ELR (cell line): ENCODE results near the gene SGCE.
"Not testable (repeated sequence)": the region's sequence is repeated elsewhere in the genome, so short reads cannot be mapped to it uniquely, and the experiment has no call there.

Experiments
- DNase-seq: peaks from one replicate; pipeline ENCODE4 v3.0.0-alpha.2; 2015; ENCODE audit warnings: low read depth

The SGCE gene, protein sequence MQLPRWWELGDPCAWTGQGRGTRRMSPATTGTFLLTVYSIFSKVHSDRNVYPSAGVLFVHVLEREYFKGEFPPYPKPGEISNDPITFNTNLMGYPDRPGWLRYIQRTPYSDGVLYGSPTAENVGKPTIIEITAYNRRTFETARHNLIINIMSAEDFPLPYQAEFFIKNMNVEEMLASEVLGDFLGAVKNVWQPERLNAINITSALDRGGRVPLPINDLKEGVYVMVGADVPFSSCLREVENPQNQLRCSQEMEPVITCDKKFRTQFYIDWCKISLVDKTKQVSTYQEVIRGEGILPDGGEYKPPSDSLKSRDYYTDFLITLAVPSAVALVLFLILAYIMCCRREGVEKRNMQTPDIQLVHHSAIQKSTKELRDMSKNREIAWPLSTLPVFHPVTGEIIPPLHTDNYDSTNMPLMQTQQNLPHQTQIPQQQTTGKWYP

DNA sequence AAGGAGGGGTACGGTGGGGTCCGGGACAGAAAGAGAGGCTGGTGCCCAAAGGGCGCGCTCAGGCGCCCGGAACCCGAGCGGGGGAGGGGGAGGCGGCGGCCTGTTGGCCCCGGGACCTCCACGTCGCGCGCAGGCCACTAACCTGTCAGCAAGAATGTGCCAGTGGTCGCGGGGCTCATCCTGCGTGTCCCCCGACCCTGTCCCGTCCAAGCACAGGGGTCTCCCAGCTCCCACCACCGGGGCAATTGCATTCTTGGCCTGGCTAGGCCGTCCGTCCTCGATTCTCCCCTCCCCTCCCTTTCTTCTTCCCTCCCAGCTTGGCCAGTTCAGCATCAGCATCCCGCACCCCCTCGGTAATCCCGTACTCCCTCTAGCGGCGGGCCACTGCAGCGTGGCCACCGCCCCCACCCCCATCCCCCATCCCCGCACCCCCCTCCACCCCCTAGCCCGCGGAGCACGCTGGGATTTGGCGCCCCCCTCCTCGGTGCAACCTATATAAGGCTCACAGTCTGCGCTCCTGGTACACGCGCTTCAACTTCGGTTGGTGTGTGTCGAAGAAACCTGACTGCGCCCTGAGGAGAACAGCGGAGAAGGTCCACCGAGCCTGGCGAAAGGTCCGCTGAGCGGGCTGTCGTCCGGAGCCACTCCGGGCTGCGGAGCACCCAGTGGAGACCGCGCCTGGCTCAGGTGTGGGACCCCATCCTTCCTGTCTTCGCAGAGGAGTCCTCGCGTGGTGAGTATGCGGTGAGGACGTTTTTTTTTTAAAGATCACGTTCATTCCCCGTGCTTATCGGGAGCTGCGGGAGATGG is at the start of gene SGCE:
TSS of gene SGCE (minus strand) at position 286 of the 810 bp plus-strand sequence. CDS start at position 251, 35 bp downstream.
- DNase-seq: peak; percentile 81

DNA sequence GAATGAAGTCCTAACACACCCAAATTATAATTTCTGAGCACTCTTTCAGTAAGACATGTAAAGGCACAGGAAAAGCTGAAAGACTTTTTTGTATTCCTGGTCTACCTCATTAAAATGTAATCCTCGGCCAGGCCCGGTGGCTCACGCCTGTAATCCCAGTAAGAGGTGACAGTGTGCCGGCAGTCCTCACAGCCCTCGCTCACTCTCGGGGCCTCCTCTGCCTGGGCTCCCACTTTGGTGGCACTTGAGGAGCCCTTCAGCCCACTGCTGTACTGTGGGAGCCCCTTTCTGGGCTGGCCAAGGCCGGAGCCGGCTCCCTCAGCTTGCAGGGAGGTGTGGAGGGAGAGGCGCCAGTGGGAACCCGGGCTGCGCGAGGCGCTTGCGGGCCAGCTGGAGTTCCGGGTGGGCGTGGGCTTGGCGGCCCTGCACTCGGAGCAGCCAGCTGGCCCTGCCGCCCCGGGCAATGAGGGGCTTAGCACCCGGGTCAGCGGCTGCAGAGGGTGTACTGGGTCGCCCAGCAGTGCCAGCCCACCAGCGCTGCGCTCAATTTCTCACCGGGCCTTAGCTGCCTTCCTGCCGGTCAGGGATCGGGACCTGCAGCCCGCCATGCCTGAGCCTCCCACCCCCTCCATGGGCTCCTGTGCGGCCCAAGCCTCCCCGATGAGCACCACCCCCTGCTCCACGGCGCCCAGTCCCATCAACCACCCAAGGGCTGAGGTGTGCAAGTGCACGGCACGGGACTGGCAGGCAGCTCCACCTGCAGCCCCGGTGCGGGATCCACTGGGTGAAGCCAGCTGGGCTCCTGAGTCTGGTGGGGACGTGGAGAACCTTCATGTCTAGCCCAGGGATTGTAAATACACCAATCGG is 49.5 kb upstream of the SGCE start:
- not testable (repeated sequence) for DNase-seq

DNA sequence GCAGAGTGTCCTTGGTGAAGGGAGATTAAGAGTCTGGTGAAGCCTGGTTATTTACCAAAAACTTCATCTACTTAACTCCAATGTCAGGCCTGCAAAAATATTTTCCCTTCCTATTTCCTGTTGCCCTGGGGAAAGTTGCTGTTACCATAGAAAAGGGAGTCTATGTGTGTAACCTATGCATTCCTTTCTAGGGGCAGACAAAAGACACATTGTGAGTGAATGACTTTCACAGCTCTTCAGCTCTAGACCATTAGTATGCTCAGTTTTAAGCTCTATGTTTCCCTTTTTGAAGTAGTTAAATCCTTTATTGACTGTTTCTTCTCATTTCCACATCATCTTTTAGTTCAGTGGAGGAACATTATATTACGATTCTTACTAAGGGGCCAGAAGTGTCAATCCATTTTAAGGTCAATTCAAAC is 45.6 kb upstream of the SGCE start:
- DNase-seq: peak; percentile 72

DNA sequence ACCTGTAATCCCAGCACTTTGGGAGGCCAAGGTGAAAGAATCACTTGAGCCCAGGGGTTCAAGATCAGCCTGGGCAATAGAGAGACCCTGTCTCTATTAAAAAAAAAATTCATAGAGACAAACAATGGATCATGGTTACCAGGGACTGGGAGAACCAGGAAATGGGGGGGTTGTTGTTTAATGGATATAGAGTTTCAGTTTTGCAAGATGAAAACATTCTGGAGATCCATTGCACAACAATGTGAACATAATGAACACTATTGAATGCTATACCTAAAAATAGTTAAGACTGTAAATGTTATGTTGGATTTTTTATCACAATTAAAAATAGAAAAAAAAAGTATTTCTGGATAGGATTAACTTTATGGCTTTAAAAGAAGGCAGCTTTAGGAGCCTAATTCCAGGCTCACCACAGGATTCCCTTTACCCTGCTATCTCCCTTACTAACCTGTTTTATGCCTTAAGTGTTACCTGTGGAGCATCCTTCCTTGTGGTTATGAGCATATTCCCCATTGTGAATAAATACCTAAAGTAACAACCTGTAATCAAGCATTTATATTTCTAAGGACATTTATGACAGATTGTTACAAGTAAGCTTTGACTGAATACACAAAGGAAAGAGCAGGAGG is 45.1 kb upstream of the SGCE start:
- DNase-seq: no peak

DNA sequence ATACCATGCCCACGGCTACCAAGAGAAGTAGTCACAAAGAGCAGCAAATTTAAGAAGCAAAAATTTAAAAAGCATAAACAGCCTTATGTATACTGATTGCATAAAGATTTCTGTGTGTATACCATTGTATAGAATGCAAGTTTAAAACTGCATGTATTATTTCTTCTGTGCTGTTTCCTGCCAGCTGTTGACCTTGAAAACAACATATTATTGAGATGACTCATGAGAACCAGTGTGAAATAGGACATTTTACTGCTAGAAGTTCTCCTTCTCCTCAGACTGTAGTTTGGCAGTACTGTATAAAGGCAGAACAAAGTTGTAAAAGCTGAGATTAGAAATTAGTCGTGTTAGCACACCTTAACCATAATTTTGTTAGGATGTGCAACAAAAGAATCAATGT is 42.3 kb upstream of the SGCE start:
- peak; percentile 83 for DNase-seq

DNA sequence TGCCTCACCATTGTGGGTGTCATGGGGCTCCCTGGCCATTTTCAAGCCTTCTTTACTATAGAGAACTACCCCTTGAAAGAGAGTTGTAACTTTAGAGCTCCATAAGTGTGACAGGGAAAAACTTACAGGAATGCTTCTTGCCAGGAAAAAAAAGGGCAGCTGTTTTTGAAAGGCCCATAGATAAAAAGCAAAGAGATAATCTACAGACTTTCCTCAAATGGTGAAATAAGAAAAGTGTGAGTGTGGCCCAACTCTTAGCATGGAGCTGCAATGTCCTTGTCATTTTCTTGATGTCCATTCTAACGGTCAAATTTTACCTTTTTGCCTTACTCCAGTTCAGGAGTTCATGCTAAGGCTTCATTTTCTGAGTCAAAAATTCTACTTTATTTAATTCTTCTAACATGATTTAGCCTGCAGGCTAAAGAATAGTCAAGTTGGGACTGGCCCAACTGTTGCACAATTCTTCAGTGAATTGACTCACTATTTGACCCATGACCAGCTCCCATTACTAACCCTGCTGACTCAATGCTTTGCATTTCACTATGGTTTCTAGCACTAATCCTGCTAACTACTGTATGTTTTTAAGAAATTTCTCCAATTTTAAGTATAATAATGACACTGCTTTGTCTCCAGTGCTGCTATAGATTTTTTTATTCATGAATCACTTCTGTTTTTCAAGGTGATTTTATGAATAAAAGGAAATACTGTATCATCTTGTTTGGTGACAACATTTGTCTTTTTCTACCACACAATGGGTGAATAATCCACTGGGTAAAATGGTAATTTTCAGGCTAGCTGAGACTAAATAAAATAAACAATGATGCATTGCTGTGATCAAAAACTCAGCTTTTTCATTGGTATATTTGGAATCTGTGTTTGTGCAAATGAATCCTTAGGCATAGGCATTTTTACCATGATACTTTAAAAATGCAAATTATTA is 41.4 kb upstream of the SGCE start:
- peak; percentile 94 for DNase-seq

DNA sequence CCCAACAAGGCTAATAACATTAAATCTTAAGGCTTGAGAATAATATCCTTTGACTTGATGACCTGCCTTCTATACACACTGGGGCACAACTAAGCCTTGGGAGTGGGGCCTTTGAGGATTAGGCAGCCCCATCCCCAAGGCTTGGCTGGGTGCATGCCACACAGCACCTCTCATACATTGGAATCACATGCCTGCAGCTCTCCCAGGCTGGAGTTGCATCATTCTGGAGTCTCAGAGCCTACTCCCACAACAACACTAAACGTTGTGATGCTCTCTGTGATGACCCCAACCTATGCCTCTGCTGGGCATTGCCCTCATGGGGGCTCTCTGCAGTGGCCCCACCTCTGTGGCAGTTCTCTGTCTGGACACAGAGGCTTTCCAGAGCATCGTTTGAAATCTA is 31.9 kb upstream of the SGCE start:
- DNase-seq: no peak

DNA sequence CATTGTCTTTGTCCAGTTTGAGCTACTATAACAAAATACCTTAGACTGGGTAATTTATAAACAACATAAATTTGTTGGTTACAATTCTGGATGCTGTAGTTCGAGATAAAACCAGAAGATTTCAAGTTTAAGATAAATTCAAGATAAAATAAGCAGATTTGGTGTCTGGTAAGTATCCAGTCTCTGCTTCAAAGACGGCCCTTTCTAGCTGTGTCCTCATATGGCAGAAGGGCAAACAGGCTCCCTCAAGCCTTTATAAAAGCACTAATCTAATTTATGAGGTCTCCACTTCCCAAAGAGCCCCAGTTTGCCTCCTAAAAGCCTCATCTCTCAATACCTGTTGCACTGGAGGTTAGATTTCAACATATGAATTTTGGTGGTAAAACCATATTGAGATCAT is 31.1 kb upstream of the SGCE start:
- DNase-seq: no peak

DNA sequence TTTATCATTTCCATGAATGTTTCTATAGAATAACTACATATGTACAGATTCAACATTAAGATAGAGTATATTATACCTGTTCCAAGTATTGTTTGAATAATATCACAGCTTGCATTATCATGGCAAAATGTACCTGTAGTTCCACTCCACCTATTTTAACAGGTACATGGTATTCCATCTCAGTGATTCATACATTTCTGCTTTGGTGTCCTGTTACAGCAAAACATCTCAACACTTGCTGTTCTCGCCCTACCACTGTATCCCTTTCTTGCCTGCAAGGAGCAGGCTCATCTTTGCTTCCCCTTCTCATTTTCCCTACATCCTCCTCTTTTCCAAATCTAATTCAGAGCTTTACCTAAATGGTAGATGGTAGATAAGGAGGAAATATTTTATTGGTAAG is 27.1 kb upstream of the SGCE start:
- DNase-seq: no peak

DNA sequence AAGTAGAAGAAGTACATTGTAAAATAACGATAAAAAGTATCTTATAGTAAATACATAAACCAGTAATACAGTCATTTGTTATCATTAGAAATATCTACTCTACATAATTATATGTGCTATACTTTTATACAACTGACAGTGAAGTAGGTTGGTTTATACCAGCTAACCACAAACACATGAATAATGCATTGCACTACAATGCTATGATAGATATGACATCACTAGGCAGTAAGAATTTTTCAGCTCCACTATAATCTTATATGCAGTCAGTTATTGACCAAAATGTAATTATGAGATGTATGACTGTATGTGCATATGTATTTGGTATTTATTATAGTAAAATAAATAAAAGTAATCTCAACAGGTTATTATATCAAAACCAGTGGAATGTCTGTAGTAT is 23.4 kb upstream of the SGCE start:
- peak; percentile 34 for DNase-seq

DNA sequence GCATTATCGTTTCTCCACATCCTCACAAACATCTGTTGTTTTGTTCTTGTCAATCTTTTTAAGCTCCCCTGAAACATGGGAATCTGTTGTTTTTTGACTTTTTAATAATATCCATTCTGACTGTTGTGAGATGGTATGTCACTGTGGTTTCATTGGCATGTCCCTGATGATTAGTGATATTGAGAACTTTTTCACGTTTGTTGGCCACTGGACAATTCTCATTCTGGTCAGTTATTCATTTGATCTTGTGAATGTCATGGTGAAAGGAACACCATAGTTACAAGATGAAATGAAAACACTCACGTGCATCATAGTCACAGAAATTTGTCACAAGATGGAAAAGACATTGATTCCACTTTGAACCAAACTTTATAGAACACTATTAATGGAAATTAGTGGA is 20.5 kb upstream of the SGCE start:
- no peak for DNase-seq

DNA sequence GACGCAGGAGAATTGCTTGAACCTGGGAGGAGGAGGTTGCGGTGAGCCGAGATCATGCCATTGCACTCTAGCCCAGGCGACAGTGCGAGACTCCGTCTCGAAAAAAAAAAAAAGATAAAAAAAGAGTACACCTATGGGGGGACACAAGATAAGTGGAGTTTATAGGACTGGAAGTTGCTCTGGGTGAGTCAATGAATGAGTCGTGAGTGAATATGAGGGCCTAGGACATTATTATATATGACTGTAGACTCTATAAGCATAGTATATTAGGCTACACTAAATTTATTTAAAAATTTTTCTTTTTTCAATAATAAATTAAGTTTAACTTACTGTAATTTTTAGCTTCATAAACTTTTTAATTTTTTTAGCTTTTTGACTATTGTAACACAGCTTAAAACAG is 19.4 kb upstream of the SGCE start:
- DNase-seq: peak; percentile 43

DNA sequence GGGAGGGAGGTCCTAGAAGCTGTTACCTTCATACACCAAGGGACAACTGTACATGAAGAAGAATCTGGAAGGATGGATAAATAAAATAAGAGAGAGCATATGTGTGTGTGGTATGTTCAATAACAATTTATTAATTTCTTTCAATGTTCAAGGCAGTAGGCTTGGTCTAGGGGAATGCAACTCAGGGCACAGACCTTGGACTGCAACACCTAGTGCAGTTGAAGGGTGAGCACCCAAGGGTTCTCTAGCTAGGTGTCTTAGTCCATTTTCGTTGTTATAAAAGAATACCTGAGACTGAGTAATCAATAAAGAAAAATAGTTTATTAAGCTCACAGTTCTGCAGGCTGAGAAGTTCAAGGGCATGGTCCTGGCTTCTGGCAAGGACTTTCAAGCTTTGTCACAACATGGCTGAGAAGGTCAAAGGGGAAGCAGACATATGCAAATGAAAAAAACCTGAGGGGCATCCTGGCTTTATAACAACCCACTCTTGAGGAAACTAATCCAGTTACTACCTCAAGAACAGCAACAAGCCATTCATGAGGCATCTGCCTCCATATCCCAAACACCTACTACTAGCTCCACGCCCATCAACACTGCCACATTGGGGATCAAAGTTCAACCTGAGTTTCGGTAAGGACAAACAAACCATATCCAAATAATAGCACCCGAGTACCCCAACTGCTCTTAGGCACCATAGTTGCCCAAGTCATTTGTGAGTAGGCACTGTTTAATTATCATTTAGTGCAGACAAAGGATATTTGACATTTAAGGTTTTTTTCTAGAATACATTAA is 15.7 kb upstream of the SGCE start:
- no peak for DNase-seq

DNA sequence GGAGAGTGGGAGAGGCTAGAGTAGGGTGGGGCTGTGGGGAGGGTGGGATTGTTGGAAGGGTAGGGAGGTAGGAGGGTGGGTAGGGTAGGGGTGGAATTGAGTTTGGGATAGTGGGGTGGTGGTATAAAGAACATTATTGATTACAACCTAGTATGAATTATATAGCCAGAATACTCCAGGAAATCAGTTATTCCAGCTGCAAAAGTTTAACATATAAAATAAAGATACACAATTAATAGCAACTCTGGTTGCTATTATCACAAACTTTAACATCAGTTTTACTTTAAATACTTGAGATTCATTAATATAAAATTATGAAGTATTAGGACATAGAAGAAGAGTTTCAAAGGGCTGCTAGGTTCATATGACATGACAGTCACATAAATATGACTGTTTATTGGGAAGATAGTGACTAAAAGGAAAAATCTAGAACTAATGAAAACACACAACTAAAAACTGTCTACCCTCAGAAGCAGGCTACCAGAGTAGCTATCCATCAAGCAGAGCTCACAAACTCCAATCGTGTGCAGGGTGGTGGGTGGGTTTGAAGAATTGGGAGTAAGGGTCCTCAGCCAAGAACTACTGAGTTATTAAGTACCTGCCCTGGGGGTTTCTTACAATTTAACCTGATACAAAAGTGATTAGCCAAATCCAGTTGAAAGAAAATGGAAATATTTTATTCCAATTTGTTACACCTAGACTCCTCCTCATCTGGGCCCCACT is 14.0 kb upstream of the SGCE start:
- no peak for DNase-seq

DNA sequence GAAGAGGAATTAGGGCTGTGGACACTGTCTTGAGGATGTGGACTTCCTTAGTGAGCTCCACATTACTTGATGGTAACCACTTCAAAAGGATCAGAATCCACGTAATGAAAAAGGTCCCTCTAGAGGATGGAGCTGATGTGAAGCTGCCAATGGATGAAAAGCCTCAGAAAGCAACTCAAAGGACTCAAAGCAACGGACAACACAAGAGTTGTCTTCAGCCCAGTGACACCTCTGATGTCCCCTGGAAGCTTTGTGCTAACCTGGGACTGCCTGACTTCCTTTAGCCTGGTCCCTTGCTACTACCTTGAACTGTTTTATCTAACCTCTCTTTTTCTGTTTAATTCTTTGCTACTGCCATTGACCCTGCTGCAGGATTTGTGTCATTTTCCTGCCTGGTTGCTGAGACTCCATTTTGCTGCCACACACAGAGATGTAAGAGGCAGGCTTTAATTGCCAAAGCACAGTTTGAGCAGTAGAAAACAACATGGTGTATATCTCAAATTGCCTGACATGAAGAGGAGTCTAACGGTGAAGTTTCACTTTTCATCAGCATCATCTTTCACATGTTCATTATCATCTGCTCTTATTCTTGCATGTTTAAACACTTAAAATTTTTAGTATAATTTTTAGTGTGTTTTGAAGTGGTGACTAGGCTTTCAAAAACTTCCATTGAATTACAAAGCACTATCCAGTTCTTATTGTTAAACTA is 11.1 kb upstream of the SGCE start:
- DNase-seq: no peak

DNA sequence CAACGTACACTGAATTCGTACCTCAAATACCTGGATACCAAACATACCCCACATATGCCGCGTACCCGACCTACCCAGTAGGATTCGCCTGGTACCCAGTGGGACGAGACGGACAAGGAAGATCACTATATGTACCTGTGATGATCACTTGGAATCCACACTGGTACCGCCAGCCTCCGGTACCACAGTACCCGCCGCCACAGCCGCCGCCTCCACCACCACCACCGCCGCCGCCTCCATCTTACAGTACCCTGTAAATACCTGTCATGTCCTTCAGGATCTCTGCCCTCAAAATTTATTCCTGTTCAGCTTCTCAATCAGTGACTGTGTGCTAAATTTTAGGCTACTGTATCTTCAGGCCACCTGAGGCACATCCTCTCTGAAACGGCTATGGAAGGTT is 9.5 kb upstream of the SGCE start:
- no peak for DNase-seq

DNA sequence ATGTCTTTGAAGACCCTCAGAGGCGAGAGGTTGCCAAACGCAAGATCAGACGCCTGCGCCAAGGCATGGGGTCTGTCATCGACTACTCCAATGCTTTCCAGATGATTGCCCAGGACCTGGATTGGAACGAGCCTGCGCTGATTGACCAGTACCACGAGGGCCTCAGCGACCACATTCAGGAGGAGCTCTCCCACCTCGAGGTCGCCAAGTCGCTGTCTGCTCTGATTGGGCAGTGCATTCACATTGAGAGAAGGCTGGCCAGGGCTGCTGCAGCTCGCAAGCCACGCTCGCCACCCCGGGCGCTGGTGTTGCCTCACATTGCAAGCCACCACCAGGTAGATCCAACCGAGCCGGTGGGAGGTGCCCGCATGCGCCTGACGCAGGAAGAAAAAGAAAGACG is 8.1 kb upstream of the SGCE start:
- no peak for DNase-seq

DNA sequence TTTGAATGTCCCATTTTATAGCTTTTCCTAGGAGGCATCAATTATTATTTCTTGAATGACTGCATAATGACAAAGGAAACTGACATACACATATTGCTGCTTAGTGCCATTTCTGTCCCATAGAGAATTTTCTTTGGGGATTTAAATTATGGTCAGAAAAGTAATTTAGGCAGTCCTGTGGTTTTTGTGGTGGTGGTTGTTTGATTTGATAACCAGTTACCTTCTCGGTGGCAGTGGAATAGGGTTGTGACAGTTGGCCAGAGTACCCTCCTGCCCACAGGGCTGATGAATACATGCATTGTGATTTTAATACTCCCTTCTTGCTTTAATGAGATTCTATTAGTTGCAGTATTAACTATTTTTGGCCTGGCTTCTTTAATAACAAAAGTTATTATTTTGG is 6.6 kb upstream of the SGCE start:
- DNase-seq: no peak

DNA sequence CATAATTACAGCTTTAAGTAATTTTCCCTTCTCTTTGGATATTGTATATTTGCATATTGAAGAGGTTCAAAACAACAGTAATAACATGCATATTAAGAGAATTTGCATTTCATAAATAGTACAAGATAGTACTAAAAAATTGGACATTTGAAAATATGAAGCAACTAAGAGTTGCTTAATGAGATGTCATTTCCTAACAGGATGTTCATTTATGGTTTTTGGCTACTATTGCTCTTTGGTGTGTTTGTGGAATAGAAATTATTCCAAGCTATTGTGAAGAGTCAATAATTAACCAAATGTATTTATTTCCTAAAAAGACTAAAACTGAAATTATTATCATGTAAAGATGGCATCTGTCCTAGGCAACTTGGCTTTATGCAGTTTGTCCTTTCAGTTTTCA is 4.1 kb upstream of the SGCE start:
- DNase-seq: no peak
